HEK293T (cell line): ENCODE measurements around the gene RGS3.

Experiments
- ARNT ChIP-seq: fragments of 450-650 bp; IDR thresholded peaks from 2 replicates; pipeline ENCODE4 v1.6.1; 2017; ENCODE audit warnings: mild to moderate bottlenecking
- ELF4 ChIP-seq: fragments of 450-650 bp; IDR thresholded peaks from 2 replicates; pipeline ENCODE4 v1.6.1; 2017; ENCODE audit warnings: antibody characterized with exemption
- FOXK2 ChIP-seq: fragments of 450-650 bp; IDR thresholded peaks from 2 replicates; pipeline ENCODE4 v1.6.1; 2016; ENCODE audit warnings: mild to moderate bottlenecking
- FOXM1 ChIP-seq: fragments of 450-650 bp; IDR thresholded peaks from 2 replicates; pipeline ENCODE4 v1.6.1; 2017; ENCODE audit warnings: mild to moderate bottlenecking, borderline replicate concordance
- PKNOX1 ChIP-seq: fragments of 450-650 bp; IDR thresholded peaks from 2 replicates; pipeline ENCODE4 v1.6.1; 2016
- SP1 ChIP-seq: fragments of 450-650 bp; IDR thresholded peaks from 2 replicates; pipeline ENCODE4 v1.6.1; 2017
- SUZ12 ChIP-seq: fragments of 450-650 bp; IDR thresholded peaks from 2 replicates; pipeline ENCODE4 v1.6.1; 2016; ENCODE audit warnings: mild to moderate bottlenecking

- TF ChIP-seq PKNOX1, result no peak
- no peak for TF ChIP-seq FOXM1
- no peak for TF ChIP-seq ELF4
- no peak for TF ChIP-seq SP1
- TF ChIP-seq ARNT, result no peak
- no peak for TF ChIP-seq SUZ12
- no peak for TF ChIP-seq FOXK2
These were observed 14.1 kb downstream of the RGS3 start for GRCh38 chr9:113477661-113478060.
